HEK293T (cell line): ENCODE measurements around the gene PDILT.
"Not testable (repeated sequence)": the region's sequence is repeated elsewhere in the genome, so short reads cannot be mapped to it uniquely, and the experiment has no call there.

Experiments
- CTCF ChIA-PET: fragments of 350-600 bp; formaldehyde crosslinking; extraction: SDS; loops from one replicate; lab custom pipeline; 2021; ENCODE audit warnings: antibody characterized with exemption, inconsistent platforms; lab: Yijun Ruan, JAX
- POLR2A ChIA-PET: fragments of 350-600 bp; formaldehyde crosslinking; extraction: SDS; loops from one replicate; lab custom pipeline; 2020; ENCODE audit warnings: antibody characterized with exemption, inconsistent platforms; lab: Yijun Ruan, JAX
- DNase-seq: peaks from one replicate; pipeline ENCODE4 v3.0.0; 2012; ENCODE audit warnings: mixed read lengths; ENCODE audit errors: extremely low spot score
- ARNT ChIP-seq: fragments of 450-650 bp; IDR thresholded peaks from 2 replicates; pipeline ENCODE4 v1.6.1; 2017; ENCODE audit warnings: mild to moderate bottlenecking
- BHLHE40 ChIP-seq: fragments of 450-650 bp; IDR thresholded peaks from 2 replicates; pipeline ENCODE4 v1.6.1; 2016; ENCODE audit warnings: mild to moderate bottlenecking, moderate library complexity, borderline replicate concordance
- CTBP1 ChIP-seq: fragments of 450-650 bp; IDR thresholded peaks from 2 replicates; pipeline ENCODE4 v1.6.1; 2016; ENCODE audit warnings: borderline replicate concordance
- ELF4 ChIP-seq: fragments of 450-650 bp; IDR thresholded peaks from 2 replicates; pipeline ENCODE4 v1.6.1; 2017; ENCODE audit warnings: antibody characterized with exemption
- FOXA1 ChIP-seq: fragments of 450-650 bp; IDR thresholded peaks from 2 replicates; pipeline ENCODE4 v1.6.1; 2016; ENCODE audit warnings: mild to moderate bottlenecking
- FOXK2 ChIP-seq: fragments of 450-650 bp; IDR thresholded peaks from 2 replicates; pipeline ENCODE4 v1.6.1; 2016; ENCODE audit warnings: mild to moderate bottlenecking
- FOXM1 ChIP-seq: fragments of 450-650 bp; IDR thresholded peaks from 2 replicates; pipeline ENCODE4 v1.6.1; 2017; ENCODE audit warnings: mild to moderate bottlenecking, borderline replicate concordance
- HDGF ChIP-seq: fragments of 450-650 bp; IDR thresholded peaks from 2 replicates; pipeline ENCODE4 v1.6.1; 2017; ENCODE audit warnings: antibody characterized with exemption, borderline replicate concordance
- L3MBTL2 ChIP-seq: fragments of 450-650 bp; conservative IDR thresholded peaks from 2 replicates; pipeline ENCODE4 v1.6.1; 2016; ENCODE audit warnings: mild to moderate bottlenecking
- LEF1 ChIP-seq: fragments of 450-650 bp; IDR thresholded peaks from 2 replicates; pipeline ENCODE4 v1.6.1; 2017; ENCODE audit warnings: mild to moderate bottlenecking, borderline replicate concordance
- NFRKB ChIP-seq: fragments of 450-650 bp; IDR thresholded peaks from 2 replicates; pipeline ENCODE4 v1.6.1; 2016; ENCODE audit warnings: mild to moderate bottlenecking, moderate library complexity
- SP1 ChIP-seq: fragments of 450-650 bp; IDR thresholded peaks from 2 replicates; pipeline ENCODE4 v1.6.1; 2017
- SUZ12 ChIP-seq: fragments of 450-650 bp; IDR thresholded peaks from 2 replicates; pipeline ENCODE4 v1.6.1; 2016; ENCODE audit warnings: mild to moderate bottlenecking
- TARDBP ChIP-seq: fragments of 450-650 bp; IDR thresholded peaks from 2 replicates; pipeline ENCODE4 v1.6.1; 2016
- ZNF384 ChIP-seq: fragments of 450-650 bp; IDR thresholded peaks from 2 replicates; pipeline ENCODE4 v1.6.1; 2016
- TF ChIP-seq, protein P1 (sequence below): fragments of 450-650 bp; IDR thresholded peaks from 2 replicates; pipeline ENCODE4 v1.6.1; 2016

Gene PDILT

DNA sequence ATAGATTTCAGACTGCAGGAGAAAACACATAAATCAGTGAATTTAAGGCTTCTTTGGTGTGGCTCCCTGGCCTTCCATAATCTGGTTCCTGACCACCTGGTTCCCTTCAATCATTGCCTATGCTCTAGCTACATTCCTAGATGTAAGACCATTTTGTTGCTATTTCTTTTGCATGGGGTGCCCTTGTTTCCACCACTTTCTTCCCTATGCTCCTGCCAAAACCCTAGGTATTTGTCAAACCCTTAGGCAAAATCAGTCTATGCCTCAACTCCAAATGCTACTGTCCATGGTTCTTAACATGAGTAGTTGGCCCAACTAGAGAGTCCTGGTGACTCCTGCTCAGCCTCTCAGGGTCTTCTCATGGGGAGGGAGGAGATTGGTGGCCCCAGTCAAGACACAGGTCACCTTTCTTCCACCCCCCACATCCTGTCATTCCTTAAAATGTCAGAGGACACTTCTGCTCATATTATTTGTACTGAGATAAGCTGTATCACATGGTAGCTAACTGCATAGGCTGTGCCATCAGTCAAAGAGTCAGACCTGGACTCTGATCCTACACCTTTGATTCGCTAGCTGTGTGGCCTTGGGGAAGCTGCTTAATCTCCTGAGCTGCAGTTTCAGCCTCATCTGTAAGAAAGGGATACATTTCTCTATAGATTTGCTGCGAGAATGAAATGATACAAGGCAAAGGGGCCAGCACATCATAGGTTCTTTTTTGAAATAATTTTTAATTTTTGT lies 19.8 kb upstream of the PDILT start:
- ChIA-PET POLR2A (no interaction called here), CTCF (no interaction called here)
- DNase-seq, result no peak
- TF ChIP-seq ARNT, result no peak
- no peak for TF ChIP-seq BHLHE40
- TF ChIP-seq HDGF, result no peak
- TF ChIP-seq L3MBTL2, result no peak
- no peak for TF ChIP-seq SP1
- no peak for TF ChIP-seq FOXA1
- TF ChIP-seq SUZ12, result no peak
- no peak for TF ChIP-seq NFRKB
- no peak for TF ChIP-seq ELF4
- TF ChIP-seq FOXM1, result no peak
- no peak for TF ChIP-seq ZNF384
- TF ChIP-seq TARDBP, result no peak
- no peak for TF ChIP-seq CTBP1
- no peak for TF ChIP-seq FOXK2
- TF ChIP-seq LEF1, result no peak
- TF ChIP-seq, protein P1, sequence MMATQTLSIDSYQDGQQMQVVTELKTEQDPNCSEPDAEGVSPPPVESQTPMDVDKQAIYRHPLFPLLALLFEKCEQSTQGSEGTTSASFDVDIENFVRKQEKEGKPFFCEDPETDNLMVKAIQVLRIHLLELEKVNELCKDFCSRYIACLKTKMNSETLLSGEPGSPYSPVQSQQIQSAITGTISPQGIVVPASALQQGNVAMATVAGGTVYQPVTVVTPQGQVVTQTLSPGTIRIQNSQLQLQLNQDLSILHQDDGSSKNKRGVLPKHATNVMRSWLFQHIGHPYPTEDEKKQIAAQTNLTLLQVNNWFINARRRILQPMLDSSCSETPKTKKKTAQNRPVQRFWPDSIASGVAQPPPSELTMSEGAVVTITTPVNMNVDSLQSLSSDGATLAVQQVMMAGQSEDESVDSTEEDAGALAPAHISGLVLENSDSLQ, result no peak

DNA sequence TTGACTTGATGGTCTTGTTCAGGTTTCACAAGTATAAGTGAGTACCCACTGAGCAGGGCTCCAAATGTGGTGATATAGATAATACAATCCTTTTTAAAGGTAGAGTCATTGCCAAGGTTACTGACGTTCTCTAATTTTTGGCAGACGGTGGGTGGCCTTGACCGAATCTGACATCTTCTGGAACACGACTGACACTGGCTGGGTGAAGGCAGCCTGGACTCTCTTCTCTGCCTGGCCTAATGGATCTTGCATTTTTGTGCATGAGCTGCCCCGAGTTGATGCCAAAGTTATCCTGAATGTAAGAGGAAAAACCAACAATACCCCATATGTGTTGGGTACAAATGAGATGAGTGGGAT lies 19.2 kb upstream of the PDILT start:
- CTCF ChIA-PET, DNase-seq, POLR2A ChIA-PET: not testable (repeated sequence)

DNA sequence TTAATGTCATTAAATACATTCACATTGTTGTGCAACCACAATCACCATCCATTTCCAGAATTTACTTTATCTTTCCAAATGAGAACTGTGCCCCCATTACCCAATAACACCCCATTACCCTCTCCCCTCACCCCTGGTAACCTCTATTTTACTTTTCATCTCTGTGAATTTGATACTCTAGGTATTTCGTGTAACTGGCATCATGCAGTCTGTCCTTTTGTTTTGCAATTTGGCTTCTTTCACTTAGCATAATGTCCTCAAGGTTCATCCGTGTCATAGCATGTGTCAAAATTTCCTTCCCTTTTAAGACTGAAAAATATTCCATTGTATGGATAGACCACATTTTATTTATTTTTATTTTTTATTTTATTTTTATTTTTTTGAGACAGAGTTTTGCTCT lies 17.2 kb upstream of the PDILT start:
- DNase-seq, POLR2A ChIA-PET, CTCF ChIA-PET: not testable (repeated sequence)

DNA sequence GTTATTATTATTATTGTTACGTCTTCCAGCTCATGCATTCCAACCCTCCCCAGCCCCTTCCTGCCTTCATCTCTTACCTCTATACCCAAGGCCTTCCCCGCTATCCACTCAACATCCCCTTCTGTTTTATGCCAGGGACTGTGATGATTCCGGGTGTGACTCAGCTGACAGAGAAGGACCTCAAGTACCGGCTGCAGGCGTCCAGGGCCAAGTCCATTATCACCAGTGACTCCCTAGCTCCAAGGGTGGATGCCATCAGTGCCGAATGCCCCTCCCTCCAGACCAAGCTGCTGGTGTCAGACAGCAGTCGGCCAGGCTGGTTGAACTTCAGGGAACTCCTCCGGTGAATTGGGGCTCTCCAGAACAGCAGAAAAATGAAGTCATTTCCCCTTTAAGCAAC lies 14.6 kb upstream of the PDILT start:
- POLR2A ChIA-PET, CTCF ChIA-PET, DNase-seq: not testable (repeated sequence)

DNA sequence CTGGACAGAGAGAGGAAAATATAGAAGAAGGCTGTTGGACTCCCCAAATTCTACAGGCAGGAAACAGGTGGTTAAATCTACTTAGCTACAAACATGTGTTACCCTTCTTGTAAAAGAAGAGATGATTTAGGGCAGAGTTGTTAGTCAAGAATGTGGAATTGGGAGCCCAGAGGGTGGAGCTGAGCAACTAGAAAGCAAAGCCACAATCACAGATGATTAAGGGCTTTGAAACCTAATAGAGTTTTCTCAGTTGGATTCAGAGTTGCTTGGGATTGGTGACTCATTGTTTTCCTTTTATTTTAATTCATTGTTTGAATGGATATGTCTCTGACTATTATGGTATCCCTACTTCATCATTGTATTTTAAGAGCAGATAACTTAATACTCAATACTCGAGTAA lies 11.0 kb upstream of the PDILT start:
- POLR2A ChIA-PET, result no interaction called here
- CTCF ChIA-PET, result no interaction called here
- TF ChIP-seq NFRKB, result no peak
- no peak for TF ChIP-seq BHLHE40
- TF ChIP-seq HDGF, result no peak
- no peak for DNase-seq

DNA sequence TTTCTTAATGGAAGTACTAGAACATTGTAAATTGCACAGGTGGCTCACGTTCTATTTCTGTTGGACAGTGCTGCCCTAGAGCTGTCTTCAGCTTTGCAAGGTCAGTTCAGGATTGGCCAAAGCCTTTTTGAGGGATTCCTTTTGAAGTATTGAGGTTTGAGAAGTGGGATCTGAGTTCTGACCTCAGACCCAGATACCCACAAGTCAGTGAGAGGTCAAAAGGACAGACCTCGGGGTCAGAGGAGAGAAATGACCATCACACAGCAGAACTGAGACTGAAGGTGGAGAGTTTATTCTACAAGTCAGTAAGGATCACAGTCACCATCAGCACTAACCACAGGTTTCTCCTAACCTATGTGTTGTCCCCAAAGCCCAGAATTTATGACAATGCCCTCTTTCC lies 6.5 kb upstream of the PDILT start:
- TF ChIP-seq ELF4, result no peak
- no peak for TF ChIP-seq ZNF384
- no peak for TF ChIP-seq FOXM1
- TF ChIP-seq, protein P1, result no peak
- no peak for TF ChIP-seq FOXA1
- TF ChIP-seq TARDBP, result no peak
- no peak for TF ChIP-seq L3MBTL2
- TF ChIP-seq SUZ12, result no peak
- no peak for TF ChIP-seq NFRKB
- no peak for TF ChIP-seq CTBP1
- no peak for TF ChIP-seq ARNT
- TF ChIP-seq BHLHE40, result no peak
- no peak for TF ChIP-seq FOXK2
- no peak for TF ChIP-seq HDGF
- TF ChIP-seq LEF1, result no peak
- TF ChIP-seq SP1, result no peak
- no peak for DNase-seq
- ChIA-PET CTCF (no interaction called here), POLR2A (no interaction called here)

DNA sequence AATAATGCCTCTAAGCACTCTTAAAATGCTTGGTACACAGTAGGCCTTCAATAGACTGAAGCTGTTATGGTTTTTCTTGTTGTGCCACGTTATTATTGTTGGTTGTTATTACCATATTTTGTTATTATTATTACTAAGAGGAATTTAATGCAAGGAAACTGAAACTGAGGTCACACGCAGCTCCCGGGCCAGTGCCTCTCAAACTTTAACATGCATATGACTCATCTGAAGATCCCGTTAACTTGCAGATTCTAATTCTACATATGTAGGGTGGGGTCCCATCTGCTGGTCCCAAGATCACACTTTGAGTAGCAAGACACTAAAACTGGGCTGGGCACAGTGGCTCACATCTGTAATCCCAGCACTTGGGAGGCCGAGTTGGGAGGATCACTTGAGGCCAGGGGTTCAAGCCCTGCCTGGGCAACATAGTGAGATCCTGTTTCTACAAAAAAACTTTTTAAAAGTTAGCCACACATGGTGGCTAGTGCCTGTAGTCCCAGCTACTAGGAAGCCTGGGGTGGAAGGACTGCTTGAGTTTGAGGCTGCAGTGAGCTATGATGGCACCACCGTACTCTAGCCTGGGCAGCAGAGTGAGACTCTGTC lies 5.7 kb upstream of the PDILT start:
- DNase-seq, result no peak
- no peak for TF ChIP-seq LEF1
- no peak for TF ChIP-seq SUZ12
- TF ChIP-seq ZNF384, result no peak
- TF ChIP-seq NFRKB, result no peak
- no peak for TF ChIP-seq FOXM1
- no peak for TF ChIP-seq HDGF
- no peak for TF ChIP-seq TARDBP
- TF ChIP-seq L3MBTL2, result no peak
- no peak for TF ChIP-seq BHLHE40
- no peak for TF ChIP-seq ARNT
- TF ChIP-seq, protein P1, result no peak
- no peak for TF ChIP-seq ELF4
- no peak for TF ChIP-seq CTBP1
- TF ChIP-seq SP1, result no peak
- POLR2A ChIA-PET, result no interaction called here
- CTCF ChIA-PET, result no interaction called here
